GM12878 (cell line): Measurements from ENCODE around the gene GALNT17. TPM values are rescaled to one million over a fixed set of nuclear protein-coding genes. Genes with fewer than 3 reads are reported as not detected.

Experiments
- ATAC-seq: fragments of 200-7000 bp; cut with Tn5 transposase; 3 replicates; pipeline ENCODE4 v1.9.1; 2020; ENCODE audit warnings: mild to moderate bottlenecking, moderate library complexity
- BruUV-seq: library from RNA; stranded (reverse); fragments of 400-500 nt; replicated peaks from 2 replicates; lab custom pipeline; 2021; lab: Mats Ljungman, UMichigan
- CTCF ChIA-PET: fragments of 300-600 bp; sonication (Branson Sonifier 250); formaldehyde crosslinking; extraction: SDS; loops from one replicate; lab custom pipeline; 2021; ENCODE audit warnings: inconsistent platforms; lab: Yijun Ruan, JAX
- POLR2A ChIA-PET: fragments of 350-600 bp; formaldehyde crosslinking; extraction: SDS; loops from one replicate; lab custom pipeline; 2021; ENCODE audit warnings: inconsistent platforms; lab: Charles Lee
- RAD21 ChIA-PET: fragments of 300-600 bp; sonication (Branson Sonifier 250); formaldehyde crosslinking; loops from one replicate; lab custom pipeline; 2023; ENCODE audit warnings: antibody characterized with exemption; ENCODE audit not compliant: unreplicated experiment; lab: Charles Lee
- SMC1A ChIA-PET: fragments of 300-600 bp; sonication (Branson Sonifier 250); formaldehyde crosslinking; loops from one replicate; lab custom pipeline; 2023; ENCODE audit not compliant: unreplicated experiment, uncharacterized antibody; lab: Charles Lee
- DNase-seq: peaks from one replicate; pipeline ENCODE4 v3.0.0-alpha.2; 2011; ENCODE audit warnings: low read depth, low spot score
- FAIRE-seq: peaks from 3 replicates; lab custom pipeline; 2011; peaks lifted over from hg19 to GRCh38; lab: Jason Lieb, UNC
- H2AFZ ChIP-seq: 2 replicates; pipeline ENCODE4 v1.6.0; 2011; ENCODE audit warnings: low read depth, low read length, control low read depth; ENCODE audit not compliant: control insufficient read depth
- H3K27ac ChIP-seq: 2 replicates; pipeline ENCODE4 v1.5.1; 2011; ENCODE audit warnings: control low read depth; ENCODE audit not compliant: control insufficient read depth, insufficient read depth
- H3K27me3 ChIP-seq, 2 experiments: replicated peaks in 1 of 2; 2 replicates each; pipeline versions ENCODE4 v1.6.0 to v1.6.1; 2011; ENCODE audit warnings: low read length in 1 of 2; ENCODE audit not compliant: control insufficient read depth in 2 of 2, insufficient read depth in 2 of 2
- H3K36me3 ChIP-seq, 2 experiments: 2 replicates each; pipeline ENCODE4 v1.5.1; 2011; ENCODE audit warnings: low read length in 1 of 2; ENCODE audit not compliant: control insufficient read depth in 2 of 2, insufficient read depth in 2 of 2
- H3K4me1 ChIP-seq: 2 replicates; pipeline ENCODE4 v1.6.1; 2011; ENCODE audit warnings: mild to moderate bottlenecking, low read length, moderate library complexity, mixed read lengths; ENCODE audit not compliant: control insufficient read depth, insufficient read depth
- H3K4me2 ChIP-seq: 2 replicates; pipeline ENCODE4 v1.6.0; 2011; ENCODE audit warnings: control low read depth; ENCODE audit not compliant: control insufficient read depth, insufficient read depth
- H3K4me3 ChIP-seq: fragments of 200-600 bp; sonication (generic); 2 replicates; pipeline ENCODE4 v1.5.1; 2016
- H3K79me2 ChIP-seq: 2 replicates; pipeline ENCODE4 v1.6.0; 2011; ENCODE audit warnings: low read length; ENCODE audit not compliant: control insufficient read depth, insufficient read depth
- H3K9ac ChIP-seq: 2 replicates; pipeline ENCODE4 v1.8.0; 2011; ENCODE audit warnings: low read length, control low read depth, mixed read lengths; ENCODE audit not compliant: control insufficient read depth, insufficient read depth
- H3K9me3 ChIP-seq: replicated peaks from 3 replicates; pipeline ENCODE4 v1.5.1; 2011; ENCODE audit warnings: mild to moderate bottlenecking, low read length; ENCODE audit not compliant: control insufficient read depth, insufficient read depth
- H4K20me1 ChIP-seq: 2 replicates; pipeline ENCODE4 v1.6.0; 2011; ENCODE audit not compliant: control insufficient read depth, insufficient read depth
- CEBPB ChIP-seq, 2 experiments: fragments of 150-350 bp in 1 of 2; IDR thresholded peaks; 2 replicates each; pipeline ENCODE4 v1.6.1; 2012 to 2014; ENCODE audit warnings: low read depth in 2 of 2, low read length in 2 of 2, borderline replicate concordance in 1 of 2, inconsistent platforms in 1 of 2
- CHD1 ChIP-seq: IDR thresholded peaks from 2 replicates; pipeline ENCODE4 v1.6.1; 2012; ENCODE audit warnings: low read depth, low read length, improper control_type of control experiment
- E4F1 ChIP-seq: fragments of 450-650 bp; IDR thresholded peaks from 2 replicates; pipeline ENCODE4 v1.6.1; 2018; ENCODE audit warnings: borderline replicate concordance, mild to moderate bottlenecking; ENCODE audit not compliant: partially characterized antibody
- EP300 ChIP-seq, 2 experiments: fragments of 150-350 bp in 1 of 2; IDR thresholded peaks; 2 replicates each; pipeline ENCODE4 v1.6.1; 2011 to 2012; ENCODE audit warnings: low read depth in 2 of 2, low read length in 2 of 2, borderline replicate concordance in 1 of 2, improper control_type of control experiment in 1 of 2, inconsistent platforms in 1 of 2; ENCODE audit not compliant: control insufficient read depth in 1 of 2
- LARP7 ChIP-seq: fragments of 450-650 bp; IDR thresholded peaks from 2 replicates; pipeline ENCODE4 v1.6.1; 2017; ENCODE audit warnings: mild to moderate bottlenecking
- MEF2A ChIP-seq: IDR thresholded peaks from 2 replicates; pipeline ENCODE4 v1.6.1; 2011; ENCODE audit warnings: low read depth, mild to moderate bottlenecking, low read length, moderate library complexity; ENCODE audit not compliant: insufficient read depth
- PML ChIP-seq: IDR thresholded peaks from 2 replicates; pipeline ENCODE4 v1.6.1; 2012; ENCODE audit warnings: low read length, inconsistent platforms
- RBBP5 ChIP-seq: fragments of 200-600 bp; sonication (generic); conservative IDR thresholded peaks from 2 replicates; pipeline ENCODE4 v1.6.1; 2016
- SIX5 ChIP-seq: IDR thresholded peaks from 2 replicates; pipeline ENCODE4 v1.6.1; 2011; ENCODE audit warnings: mild to moderate bottlenecking, low read depth, low read length, moderate library complexity; ENCODE audit not compliant: severe bottlenecking
- SKIL ChIP-seq: fragments of 450-650 bp; IDR thresholded peaks from 2 replicates; pipeline ENCODE4 v1.6.1; 2017; ENCODE audit warnings: mild to moderate bottlenecking, low read depth, inconsistent platforms; ENCODE audit not compliant: poor library complexity, severe bottlenecking
- SMAD5 ChIP-seq: IDR thresholded peaks from 2 replicates; pipeline ENCODE4 v1.6.1; 2016; ENCODE audit warnings: antibody characterized with exemption, low read depth
- SUZ12 ChIP-seq: fragments of 200-600 bp; sonication (generic); IDR thresholded peaks from one replicate; pipeline ENCODE4 v1.6.1; 2018; ENCODE audit warnings: antibody characterized with exemption, mild to moderate bottlenecking; ENCODE audit not compliant: unreplicated experiment
- YY1 ChIP-seq: IDR thresholded peaks from 2 replicates; pipeline ENCODE4 v1.6.1; 2011; ENCODE audit warnings: low read depth, mild to moderate bottlenecking, low read length
- ZBED1 ChIP-seq: IDR thresholded peaks from 2 replicates; pipeline ENCODE4 v1.6.1; 2016; ENCODE audit warnings: borderline replicate concordance
- ZBTB40 ChIP-seq: fragments of 450-650 bp; IDR thresholded peaks from 2 replicates; pipeline ENCODE4 v1.6.1; 2016; ENCODE audit warnings: mild to moderate bottlenecking, moderate library complexity, borderline replicate concordance
- WGBS: methylation state at CpG from one replicate; pipeline ENCODE4 v1.1.6; 2016; ENCODE audit warnings: low lambda C conversion rate; ENCODE audit not compliant: insufficient replicate concordance, insufficient coverage; ENCODE audit errors: missing lambda C conversion rate; 5-methylcytosine and 5-hydroxymethylcytosine counted together
- in situ Hi-C: fragments of 300-500 bp; cut with MboI; formaldehyde crosslinking; loops from 9 replicates; pipeline ENCODE4 v1.14.3; 2018; ENCODE audit warnings: mixed read lengths
- intact Hi-C: fragments of 100-400 bp; cut with micrococcal nuclease; formaldehyde crosslinking; loops from one replicate; pipeline ENCODE4 v1.14.2; 2022; ENCODE audit not compliant: unreplicated experiment
- polyA plus RNA-seq, 11 experiments: library from polyadenylated mRNA; depleted of rRNA in 4 of 11; unstranded in 6 of 11; stranded (reverse) in 5 of 11; fragments of >200 nt; fragmentation: Nextera tagmentation in 4 of 11; fragmentation: Illumina TruSeq in 1 of 11; extraction: Ambion mirVana in 4 of 11; extraction: Trizol in 1 of 11; gene quantifications; 1 replicate in 1 of 11; 2 replicates in 10 of 11; pipeline versions ENCODE4 v1.2.1 to v1.2.3, GENCODE V29; 2011 to 2016; ENCODE audit warnings: inconsistent platforms in 2 of 11, missing spikeins in 2 of 11, low read depth in 1 of 11
- total RNA-seq, 4 experiments: library from RNA; depleted of rRNA in 3 of 4; stranded (reverse); fragments of >200 nt in 3 of 4; fragmentation: Illumina TruSeq in 1 of 4; extraction: Trizol in 1 of 4; gene quantifications; 2 replicates each; pipeline versions ENCODE4 v1.2.1 to v1.2.3, GENCODE V29; 2013 to 2021

The GALNT17 gene
- total and polyA plus RNA-seq, 10 of the 15 experiments (the other 5 are each of a cell fraction or from before 2014, with no cell fraction given) = 0.12 to 0.15 TPM; not detected in 8

- Histone ChIP-seq H3K4me2 (no peak overlapping the region), H3K4me1 (no peaks in the 10 kb centered on the region), H4K20me1 (no peaks in the 10 kb centered on the region), H2AFZ (no peak overlapping the region), H3K79me2 (no peaks in the 10 kb centered on the region), H3K36me3 (no peaks in the 10 kb centered on the region), H3K27me3 (no peaks in the 10 kb centered on the region), H3K9ac (no peak overlapping the region), H3K9me3 (no peaks in the 10 kb centered on the region; the same call in 2 of the 3 replicates), H3K4me3 (no peak overlapping the region), H3K27ac (no peak overlapping the region)
- in situ Hi-C loops = no loop called here
- ChIA-PET SMC1A (interaction anchor here (0.7 kb wide), 1 partner anchor 39 kb away, joined by 3 read pairs; no protein-coding TSS in a partner anchor), POLR2A (no interaction called here), RAD21 (no interaction called here), CTCF (no interaction called here)
- no peak for ATAC-seq
- BruUV-seq = no TSS peak
- TF ChIP-seq PML (no peak), CHD1 (no peak), E4F1 (no peak), YY1 (no peak), ZBTB40 (no peak), LARP7 (no peak), CEBPB (IDR thresholded peaks at IDR 0.05; ENCODE audit: borderline replicate concordance in 1 of 2, low read depth in 2 of 2, low read length in 2 of 2) (no peak), MEF2A (no peak), SIX5 (no peak), SUZ12 (no peak), SKIL (no peak), ZBED1 (no peak), RBBP5 (no peak), EP300 (IDR thresholded peaks at IDR 0.05; ENCODE audit: borderline replicate concordance in 1 of 2, control insufficient read depth in 1 of 2, low read depth in 2 of 2, low read length in 2 of 2) (no peak), SMAD5 (no peak)
- intact Hi-C loops = no loop called here
- no peak for DNase-seq
- no peak for FAIRE-seq
- 8% methylated on average over 6 of the region's 6 CpGs for WGBS
Observed at GRCh38 chr7:71144963-71145362, 13.0 kb downstream of the GALNT17 start.
